ENCODE data around the gene TEX51.

The TEX51 gene

DNA sequence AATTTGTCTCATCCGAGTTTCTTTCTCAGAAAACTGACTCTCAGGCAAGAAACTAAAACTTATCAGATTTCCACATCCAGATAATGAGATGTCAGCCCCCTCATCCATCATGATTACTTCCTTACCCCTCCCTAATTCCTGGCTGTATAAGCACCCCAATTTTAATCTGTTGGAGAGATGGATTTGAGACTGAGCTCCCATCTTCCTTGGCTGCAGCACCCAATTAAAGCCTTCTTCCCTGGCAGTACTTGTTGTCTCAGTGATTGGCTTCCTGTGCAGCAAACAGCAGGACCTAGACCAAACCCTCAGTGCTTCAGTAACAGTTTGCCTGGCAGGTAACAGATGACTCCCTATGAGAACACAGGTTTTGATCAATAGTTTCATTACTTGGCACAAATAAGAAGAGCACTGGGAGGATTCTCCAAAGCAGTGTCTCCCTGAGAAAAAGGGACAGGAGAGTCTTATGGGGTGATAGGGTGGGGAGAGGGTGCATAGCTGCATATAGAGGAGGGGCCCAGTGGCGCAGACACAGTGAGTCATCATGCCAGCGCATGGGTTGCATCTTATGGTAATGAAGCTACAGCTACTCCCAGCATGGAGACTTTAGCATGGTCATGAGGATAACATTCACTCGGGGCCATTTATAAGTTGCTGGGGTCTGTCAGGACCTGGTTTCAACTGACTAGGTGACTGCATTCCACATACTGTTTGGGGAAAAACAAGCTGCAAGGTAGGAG is 45.1 kb downstream of the TEX51 start:
- H3K79me2 ChIP-seq (ENCODE audit: insufficient read depth, low read depth) = no peaks in the 10 kb centered on the region
- H3K4me2 ChIP-seq = no peak overlapping the region
- H3K4me1 ChIP-seq (ENCODE audit: low read depth, poor library complexity, severe bottlenecking) = no peaks in the 10 kb centered on the region
- no peak overlapping the region for H3K4me3 ChIP-seq (IDR thresholded peaks at IDR 0.05; ENCODE audit: insufficient read depth, low read depth, low read length)
- H3K36me3 ChIP-seq (ENCODE audit: insufficient read depth) = no peaks in the 10 kb centered on the region
- H2AFZ ChIP-seq (ENCODE audit: low read depth) = no peak overlapping the region
- H4K20me1 ChIP-seq (ENCODE audit: insufficient read depth) = no peaks in the 10 kb centered on the region
- no peaks in the 10 kb centered on the region for H3K27me3 ChIP-seq (ENCODE audit: insufficient read depth, low read depth)
- no peak overlapping the region for H3K27ac ChIP-seq
- no peak overlapping the region for H3K9ac ChIP-seq
- TF ChIP-seq, protein P1, sequence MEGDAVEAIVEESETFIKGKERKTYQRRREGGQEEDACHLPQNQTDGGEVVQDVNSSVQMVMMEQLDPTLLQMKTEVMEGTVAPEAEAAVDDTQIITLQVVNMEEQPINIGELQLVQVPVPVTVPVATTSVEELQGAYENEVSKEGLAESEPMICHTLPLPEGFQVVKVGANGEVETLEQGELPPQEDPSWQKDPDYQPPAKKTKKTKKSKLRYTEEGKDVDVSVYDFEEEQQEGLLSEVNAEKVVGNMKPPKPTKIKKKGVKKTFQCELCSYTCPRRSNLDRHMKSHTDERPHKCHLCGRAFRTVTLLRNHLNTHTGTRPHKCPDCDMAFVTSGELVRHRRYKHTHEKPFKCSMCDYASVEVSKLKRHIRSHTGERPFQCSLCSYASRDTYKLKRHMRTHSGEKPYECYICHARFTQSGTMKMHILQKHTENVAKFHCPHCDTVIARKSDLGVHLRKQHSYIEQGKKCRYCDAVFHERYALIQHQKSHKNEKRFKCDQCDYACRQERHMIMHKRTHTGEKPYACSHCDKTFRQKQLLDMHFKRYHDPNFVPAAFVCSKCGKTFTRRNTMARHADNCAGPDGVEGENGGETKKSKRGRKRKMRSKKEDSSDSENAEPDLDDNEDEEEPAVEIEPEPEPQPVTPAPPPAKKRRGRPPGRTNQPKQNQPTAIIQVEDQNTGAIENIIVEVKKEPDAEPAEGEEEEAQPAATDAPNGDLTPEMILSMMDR (conservative IDR thresholded peaks at IDR 0.05; ENCODE audit: low read depth, low read length) = no peak

DNA sequence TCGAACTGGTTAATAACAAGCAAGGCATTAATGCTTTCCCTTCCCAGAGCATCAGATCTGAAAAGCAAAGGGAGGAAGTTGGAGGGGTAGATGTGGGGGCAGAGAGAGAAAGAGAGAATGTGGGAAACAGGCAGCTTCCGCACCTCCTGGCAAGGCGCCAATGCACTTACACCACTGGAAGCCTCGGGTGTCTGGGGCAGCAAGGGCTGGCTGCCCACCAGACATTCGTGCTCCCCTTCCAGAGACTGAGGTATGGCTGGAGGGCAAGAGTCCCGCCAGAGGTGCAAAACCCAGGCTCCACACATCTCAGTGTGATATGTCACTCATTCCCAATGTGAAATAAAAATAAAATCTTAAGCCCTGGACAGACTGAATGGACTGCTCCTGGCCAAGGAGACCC is 46.4 kb downstream of the TEX51 start:
- no peaks in the 10 kb centered on the region for H3K79me2 ChIP-seq (ENCODE audit: insufficient read depth, low read depth)
- H3K36me3 ChIP-seq (ENCODE audit: insufficient read depth) = no peaks in the 10 kb centered on the region
- H3K4me3 ChIP-seq (IDR thresholded peaks at IDR 0.05; ENCODE audit: insufficient read depth, low read depth, low read length) = no peak overlapping the region
- H3K4me1 ChIP-seq (ENCODE audit: low read depth, poor library complexity, severe bottlenecking) = no peaks in the 10 kb centered on the region
- no peak overlapping the region for H3K9ac ChIP-seq
- H4K20me1 ChIP-seq (ENCODE audit: insufficient read depth) = no peaks in the 10 kb centered on the region
- H2AFZ ChIP-seq (ENCODE audit: low read depth) = no peak overlapping the region
- TF ChIP-seq, protein P1 (conservative IDR thresholded peaks at IDR 0.05; ENCODE audit: low read depth, low read length) = no peak
- H3K4me2 ChIP-seq = no peak overlapping the region
- H3K27me3 ChIP-seq (ENCODE audit: insufficient read depth, low read depth) = no peaks in the 10 kb centered on the region
- H3K27ac ChIP-seq = no peak overlapping the region

GRCh38 chr2:126946318-126947102 is 47.8 kb downstream of the TEX51 start:
- no peak overlapping the region for H3K27ac ChIP-seq
- no peak overlapping the region for H2AFZ ChIP-seq (ENCODE audit: low read depth)
- H3K79me2 ChIP-seq (ENCODE audit: insufficient read depth, low read depth) = no peaks in the 10 kb centered on the region
- TF ChIP-seq, protein P1 (conservative IDR thresholded peaks at IDR 0.05; ENCODE audit: low read depth, low read length) = no peak
- H3K9ac ChIP-seq = no peak overlapping the region
- no peak overlapping the region for H3K4me2 ChIP-seq
- H3K36me3 ChIP-seq (ENCODE audit: insufficient read depth) = no peaks in the 10 kb centered on the region
- H3K27me3 ChIP-seq (ENCODE audit: insufficient read depth, low read depth) = no peaks in the 10 kb centered on the region
- no peaks in the 10 kb centered on the region for H3K4me1 ChIP-seq (ENCODE audit: low read depth, poor library complexity, severe bottlenecking)
- no peak overlapping the region for H3K4me3 ChIP-seq (IDR thresholded peaks at IDR 0.05; ENCODE audit: insufficient read depth, low read depth, low read length)
- no peaks in the 10 kb centered on the region for H4K20me1 ChIP-seq (ENCODE audit: insufficient read depth)

DNA sequence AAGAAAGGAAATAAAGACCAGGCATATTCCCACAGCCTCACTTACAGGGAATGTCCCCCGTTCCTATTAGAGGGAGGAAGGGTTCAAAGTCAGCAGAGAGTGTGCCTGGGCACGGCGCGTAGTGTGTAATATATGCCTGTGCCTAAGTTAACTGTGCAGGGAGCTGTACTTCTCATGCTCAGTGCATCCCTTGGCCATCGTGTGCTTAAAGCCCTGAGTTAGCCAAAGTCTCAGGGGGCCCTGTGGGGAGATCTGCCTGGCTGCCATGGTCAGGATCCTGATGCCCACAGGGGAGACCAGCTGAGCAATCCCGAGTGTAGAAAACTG is 48.4 kb downstream of the TEX51 start:
- H3K79me2 ChIP-seq (ENCODE audit: insufficient read depth, low read depth) = no peaks in the 10 kb centered on the region
- no peak overlapping the region for H2AFZ ChIP-seq (ENCODE audit: low read depth)
- no peak overlapping the region for H3K27ac ChIP-seq
- H3K36me3 ChIP-seq (ENCODE audit: insufficient read depth) = no peaks in the 10 kb centered on the region
- H3K4me1 ChIP-seq (ENCODE audit: low read depth, poor library complexity, severe bottlenecking) = no peaks in the 10 kb centered on the region
- no peak overlapping the region for H3K9ac ChIP-seq
- TF ChIP-seq, protein P1 (conservative IDR thresholded peaks at IDR 0.05; ENCODE audit: low read depth, low read length) = no peak
- H3K4me3 ChIP-seq (IDR thresholded peaks at IDR 0.05; ENCODE audit: insufficient read depth, low read depth, low read length) = no peak overlapping the region
- H3K27me3 ChIP-seq (ENCODE audit: insufficient read depth, low read depth) = no peaks in the 10 kb centered on the region
- no peaks in the 10 kb centered on the region for H4K20me1 ChIP-seq (ENCODE audit: insufficient read depth)
- no peak overlapping the region for H3K4me2 ChIP-seq
